GM23338 (cell line): ENCODE results near the gene BTRC. TPM values are rescaled to one million over a fixed set of nuclear protein-coding genes. Genes with fewer than 3 reads are reported as not detected.

Experiments used
- ATAC-seq: fragments of 200-7000 bp; cut with Tn5 transposase; 3 replicates; pipeline ENCODE4 v1.9.1; 2020
- DNase-seq: peaks from one replicate; pipeline ENCODE4 v3.0.0-alpha.2; 2015; ENCODE audit warnings: low spot score
- H2AFZ ChIP-seq: fragments of 200-600 bp; sonication (generic); 2 replicates; pipeline ENCODE4 v1.8.0; 2016; ENCODE audit warnings: antibody characterized with exemption, mild to moderate bottlenecking, moderate library complexity
- H3F3A ChIP-seq: fragments of 200-600 bp; sonication (generic); replicated peaks from 2 replicates; pipeline ENCODE4 v1.8.0; 2017; ENCODE audit warnings: antibody characterized with exemption, mixed run types, low read depth
- H3K27ac ChIP-seq: fragments of 200-600 bp; sonication (generic); 2 replicates; pipeline ENCODE4 v1.6.1; 2016; ENCODE audit warnings: low read depth
- H3K27me3 ChIP-seq: fragments of 200-600 bp; sonication (generic); 2 replicates; pipeline ENCODE4 v1.8.0; 2016; ENCODE audit warnings: mild to moderate bottlenecking, mixed run types, moderate library complexity; ENCODE audit not compliant: insufficient read depth
- H3K36me3 ChIP-seq: fragments of 200-600 bp; sonication (generic); 2 replicates; pipeline ENCODE4 v1.8.0; 2016; ENCODE audit warnings: mild to moderate bottlenecking; ENCODE audit not compliant: insufficient read depth
- H3K4me1 ChIP-seq: fragments of 200-600 bp; sonication (generic); 2 replicates; pipeline ENCODE4 v1.8.0; 2016; ENCODE audit warnings: mild to moderate bottlenecking, moderate library complexity; ENCODE audit not compliant: insufficient read depth
- H3K4me2 ChIP-seq: fragments of 200-600 bp; sonication (generic); 2 replicates; pipeline ENCODE4 v1.7.1; 2017; ENCODE audit warnings: mixed run types
- H3K4me3 ChIP-seq: fragments of 200-600 bp; sonication (generic); 2 replicates; pipeline ENCODE4 v1.6.1; 2016; ENCODE audit warnings: mixed run types
- H3K79me2 ChIP-seq: fragments of 200-600 bp; sonication (generic); replicated peaks from 2 replicates; pipeline ENCODE4 v1.8.0; 2017; ENCODE audit warnings: mild to moderate bottlenecking; ENCODE audit not compliant: insufficient read depth
- H3K9me2 ChIP-seq: fragments of 200-600 bp; sonication (generic); 2 replicates; pipeline ENCODE4 v1.8.0; 2017; ENCODE audit not compliant: insufficient read depth
- H4K20me1 ChIP-seq: fragments of 200-600 bp; sonication (generic); replicated peaks from 2 replicates; pipeline ENCODE4 v1.8.0; 2017; ENCODE audit warnings: mild to moderate bottlenecking; ENCODE audit not compliant: insufficient read depth
- H3K27ac Mint-ChIP-seq: 2 replicates; pipeline ENCODE4 v1.8.0; 2020; ENCODE audit warnings: inconsistent platforms, mild to moderate bottlenecking, moderate library complexity, mixed read lengths
- H3K27me3 Mint-ChIP-seq: 3 replicates; pipeline ENCODE4 v1.8.0; 2022; ENCODE audit warnings: low read depth, mild to moderate bottlenecking, moderate library complexity, mixed read lengths, inconsistent platforms; ENCODE audit not compliant: insufficient read depth, poor library complexity
- H3K36me3 Mint-ChIP-seq: 3 replicates; pipeline ENCODE4 v1.8.0; 2021; ENCODE audit warnings: low read depth, mild to moderate bottlenecking, inconsistent platforms, moderate library complexity, mixed read lengths
- H3K4me1 Mint-ChIP-seq: 3 replicates; pipeline ENCODE4 v1.8.0; 2020; ENCODE audit warnings: mild to moderate bottlenecking, inconsistent platforms, mixed read lengths
- H3K4me3 Mint-ChIP-seq: 3 replicates; pipeline ENCODE4 v1.8.0; 2021; ENCODE audit warnings: moderate library complexity, mild to moderate bottlenecking, inconsistent platforms, mixed read lengths
- H3K9me3 Mint-ChIP-seq: 3 replicates; pipeline ENCODE4 v1.8.0; 2020; ENCODE audit warnings: moderate library complexity, mild to moderate bottlenecking, inconsistent platforms, mixed read lengths
- CREB1 ChIP-seq: fragments of 250-450 bp; sonication (Bioruptor Pico); IDR thresholded peaks from 2 replicates; pipeline ENCODE4 v1.5.0; 2020; ENCODE audit warnings: low read depth, mild to moderate bottlenecking, moderate library complexity
- CTCF ChIP-seq, 2 experiments: fragments of 200-600 bp in 1 of 2; sonication (generic) in 1 of 2; conservative IDR thresholded peaks; 2 replicates each; pipeline versions ENCODE4 v1.5.1 to v1.6.1; 2016 to 2017; ENCODE audit warnings: antibody characterized with exemption in 2 of 2, low read depth in 2 of 2, mild to moderate bottlenecking in 2 of 2, moderate library complexity in 1 of 2
- EZH2 ChIP-seq: fragments of 200-600 bp; sonication (generic); IDR thresholded peaks from one replicate; pipeline ENCODE4 v1.8.0; 2017; ENCODE audit warnings: antibody characterized with exemption, mild to moderate bottlenecking, low read depth; ENCODE audit not compliant: unreplicated experiment
- EZH2phosphoT487 ChIP-seq: fragments of 200-600 bp; sonication (generic); IDR thresholded peaks from one replicate; pipeline ENCODE4 v1.8.1; 2018; ENCODE audit warnings: antibody characterized with exemption; ENCODE audit not compliant: unreplicated experiment
- JUNB ChIP-seq: IDR thresholded peaks from one replicate; pipeline ENCODE4 v1.6.1; 2016; ENCODE audit warnings: antibody characterized with exemption; ENCODE audit not compliant: unreplicated experiment
- NANOG ChIP-seq: IDR thresholded peaks from 2 replicates; pipeline ENCODE4 v1.6.1; 2016; ENCODE audit warnings: antibody characterized with exemption, borderline replicate concordance
- POLR2AphosphoS5 ChIP-seq: IDR thresholded peaks from 2 replicates; pipeline ENCODE4 v1.6.1; 2016; ENCODE audit warnings: antibody characterized with exemption, low read depth
- STAT1 ChIP-seq: IDR thresholded peaks from one replicate; pipeline ENCODE4 v1.6.1; 2016; ENCODE audit warnings: antibody characterized with exemption; ENCODE audit not compliant: unreplicated experiment
- ZNF114 ChIP-seq: fragments of 250-450 bp; sonication (Bioruptor Pico); IDR thresholded peaks from 2 replicates; pipeline ENCODE4 v1.5.0; 2020; ENCODE audit warnings: mild to moderate bottlenecking, moderate library complexity
- ZNF331 ChIP-seq: fragments of 250-450 bp; sonication (Bioruptor Pico); IDR thresholded peaks from 2 replicates; pipeline ENCODE4 v1.5.0; 2020; ENCODE audit warnings: low read depth, mild to moderate bottlenecking, moderate library complexity
- polyA plus RNA-seq: library from polyadenylated mRNA; unstranded; fragments of >200 nt; fragmentation: Nextera tagmentation; extraction: Ambion mirVana; gene quantifications from 2 replicates; pipeline ENCODE4 v1.2.1, GENCODE V29; 2016
- total RNA-seq: library from RNA; depleted of rRNA; stranded (reverse); fragments of >200 nt; shearing (Covaris generic); gene quantifications from 2 replicates; pipeline ENCODE4 v1.2.3, GENCODE V29; 2014
- TF ChIP-seq, protein P1 (sequence below): fragments of 250-450 bp; sonication (Bioruptor Pico); IDR thresholded peaks from 2 replicates; pipeline ENCODE4 v1.5.0; 2020; ENCODE audit warnings: mild to moderate bottlenecking, moderate library complexity
- TF ChIP-seq, protein P2 (sequence below): IDR thresholded peaks from one replicate; pipeline ENCODE4 v1.6.1; 2018; ENCODE audit warnings: antibody characterized with exemption; ENCODE audit not compliant: unreplicated experiment
- TF ChIP-seq, protein P3 (sequence below): IDR thresholded peaks from 2 replicates; pipeline ENCODE4 v1.6.1; 2016; ENCODE audit warnings: antibody characterized with exemption

Gene BTRC
- total and polyA plus RNA-seq, 2 experiments from 2014 or later = 10.0 to 17.5 TPM

DNA sequence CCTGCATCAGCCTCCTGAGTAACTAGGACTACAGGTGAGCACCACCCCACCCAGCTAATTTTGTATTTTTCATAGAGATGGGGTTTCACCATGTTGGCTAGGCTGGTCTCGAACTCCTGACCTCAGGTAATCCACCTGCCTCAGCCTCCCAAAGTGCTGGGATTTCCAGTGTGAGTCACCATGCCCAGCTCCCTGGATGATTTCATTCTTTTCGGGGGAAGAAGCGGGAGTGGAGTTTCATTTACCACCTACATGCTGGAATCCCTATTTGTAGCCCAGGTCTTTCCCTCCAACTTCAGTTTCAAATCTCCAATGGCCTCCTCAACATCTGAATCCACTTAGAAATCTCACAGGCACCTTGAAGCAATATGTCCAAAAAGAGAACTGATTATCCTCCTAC is 2.9 kb upstream of the BTRC start:
- Histone ChIP-seq H3K4me3 (no peak overlapping the region), H3K9me2 (no peaks in the 10 kb centered on the region), H3K27me3 (no peaks in the 10 kb centered on the region), H3K27ac (no peak overlapping the region), H2AFZ (no peak overlapping the region), H3K79me2 (peaks cover 10% of the 10 kb centered on the region; the same call in 1 of the 2 replicates), H3K4me2 (no peak overlapping the region), H3K36me3 (no peaks in the 10 kb centered on the region), H3F3A (peaks cover 6% of the 10 kb centered on the region; the same call in 1 of the 2 replicates), H4K20me1 (no peaks in the 10 kb centered on the region), H3K4me1 (peaks cover 9% of the 10 kb centered on the region)
- TF ChIP-seq, protein P1, sequence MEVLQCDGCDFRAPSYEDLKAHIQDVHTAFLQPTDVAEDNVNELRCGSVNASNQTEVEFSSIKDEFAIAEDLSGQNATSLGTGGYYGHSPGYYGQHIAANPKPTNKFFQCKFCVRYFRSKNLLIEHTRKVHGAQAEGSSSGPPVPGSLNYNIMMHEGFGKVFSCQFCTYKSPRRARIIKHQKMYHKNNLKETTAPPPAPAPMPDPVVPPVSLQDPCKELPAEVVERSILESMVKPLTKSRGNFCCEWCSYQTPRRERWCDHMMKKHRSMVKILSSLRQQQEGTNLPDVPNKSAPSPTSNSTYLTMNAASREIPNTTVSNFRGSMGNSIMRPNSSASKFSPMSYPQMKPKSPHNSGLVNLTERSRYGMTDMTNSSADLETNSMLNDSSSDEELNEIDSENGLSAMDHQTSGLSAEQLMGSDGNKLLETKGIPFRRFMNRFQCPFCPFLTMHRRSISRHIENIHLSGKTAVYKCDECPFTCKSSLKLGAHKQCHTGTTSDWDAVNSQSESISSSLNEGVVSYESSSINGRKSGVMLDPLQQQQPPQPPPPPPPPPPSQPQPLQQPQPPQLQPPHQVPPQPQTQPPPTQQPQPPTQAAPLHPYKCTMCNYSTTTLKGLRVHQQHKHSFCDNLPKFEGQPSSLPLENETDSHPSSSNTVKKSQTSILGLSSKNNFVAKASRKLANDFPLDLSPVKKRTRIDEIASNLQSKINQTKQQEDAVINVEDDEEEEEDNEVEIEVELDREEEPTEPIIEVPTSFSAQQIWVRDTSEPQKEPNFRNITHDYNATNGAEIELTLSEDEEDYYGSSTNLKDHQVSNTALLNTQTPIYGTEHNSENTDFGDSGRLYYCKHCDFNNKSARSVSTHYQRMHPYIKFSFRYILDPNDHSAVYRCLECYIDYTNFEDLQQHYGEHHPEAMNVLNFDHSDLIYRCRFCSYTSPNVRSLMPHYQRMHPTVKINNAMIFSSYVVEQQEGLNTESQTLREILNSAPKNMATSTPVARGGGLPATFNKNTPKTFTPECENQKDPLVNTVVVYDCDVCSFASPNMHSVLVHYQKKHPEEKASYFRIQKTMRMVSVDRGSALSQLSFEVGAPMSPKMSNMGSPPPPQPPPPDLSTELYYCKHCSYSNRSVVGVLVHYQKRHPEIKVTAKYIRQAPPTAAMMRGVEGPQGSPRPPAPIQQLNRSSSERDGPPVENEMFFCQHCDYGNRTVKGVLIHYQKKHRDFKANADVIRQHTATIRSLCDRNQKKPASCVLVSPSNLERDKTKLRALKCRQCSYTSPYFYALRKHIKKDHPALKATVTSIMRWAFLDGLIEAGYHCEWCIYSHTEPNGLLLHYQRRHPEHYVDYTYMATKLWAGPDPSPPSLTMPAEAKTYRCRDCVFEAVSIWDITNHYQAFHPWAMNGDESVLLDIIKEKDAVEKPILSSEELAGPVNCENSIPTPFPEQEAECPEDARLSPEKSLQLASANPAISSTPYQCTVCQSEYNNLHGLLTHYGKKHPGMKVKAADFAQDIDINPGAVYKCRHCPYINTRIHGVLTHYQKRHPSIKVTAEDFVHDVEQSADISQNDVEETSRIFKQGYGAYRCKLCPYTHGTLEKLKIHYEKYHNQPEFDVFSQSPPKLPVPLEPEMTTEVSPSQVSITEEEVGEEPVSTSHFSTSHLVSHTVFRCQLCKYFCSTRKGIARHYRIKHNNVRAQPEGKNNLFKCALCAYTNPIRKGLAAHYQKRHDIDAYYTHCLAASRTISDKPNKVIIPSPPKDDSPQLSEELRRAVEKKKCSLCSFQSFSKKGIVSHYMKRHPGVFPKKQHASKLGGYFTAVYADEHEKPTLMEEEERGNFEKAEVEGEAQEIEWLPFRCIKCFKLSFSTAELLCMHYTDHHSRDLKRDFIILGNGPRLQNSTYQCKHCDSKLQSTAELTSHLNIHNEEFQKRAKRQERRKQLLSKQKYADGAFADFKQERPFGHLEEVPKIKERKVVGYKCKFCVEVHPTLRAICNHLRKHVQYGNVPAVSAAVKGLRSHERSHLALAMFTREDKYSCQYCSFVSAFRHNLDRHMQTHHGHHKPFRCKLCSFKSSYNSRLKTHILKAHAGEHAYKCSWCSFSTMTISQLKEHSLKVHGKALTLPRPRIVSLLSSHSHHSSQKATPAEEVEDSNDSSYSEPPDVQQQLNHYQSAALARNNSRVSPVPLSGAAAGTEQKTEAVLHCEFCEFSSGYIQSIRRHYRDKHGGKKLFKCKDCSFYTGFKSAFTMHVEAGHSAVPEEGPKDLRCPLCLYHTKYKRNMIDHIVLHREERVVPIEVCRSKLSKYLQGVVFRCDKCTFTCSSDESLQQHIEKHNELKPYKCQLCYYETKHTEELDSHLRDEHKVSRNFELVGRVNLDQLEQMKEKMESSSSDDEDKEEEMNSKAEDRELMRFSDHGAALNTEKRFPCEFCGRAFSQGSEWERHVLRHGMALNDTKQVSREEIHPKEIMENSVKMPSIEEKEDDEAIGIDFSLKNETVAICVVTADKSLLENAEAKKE (CRISPR knock-in tag) = no peak
- TF ChIP-seq EZH2 (no peak), POLR2AphosphoS5 (no peak), EZH2phosphoT487 (no peak), CTCF (conservative IDR thresholded peaks at IDR 0.05; ENCODE audit: low read depth in 2 of 2) (no peak), CREB1 (CRISPR knock-in tag) (no peak), ZNF331 (CRISPR knock-in tag) (no peak), ZNF114 (CRISPR knock-in tag) (no peak), JUNB (no peak), STAT1 (no peak), NANOG (no peak)
- TF ChIP-seq, protein P2, sequence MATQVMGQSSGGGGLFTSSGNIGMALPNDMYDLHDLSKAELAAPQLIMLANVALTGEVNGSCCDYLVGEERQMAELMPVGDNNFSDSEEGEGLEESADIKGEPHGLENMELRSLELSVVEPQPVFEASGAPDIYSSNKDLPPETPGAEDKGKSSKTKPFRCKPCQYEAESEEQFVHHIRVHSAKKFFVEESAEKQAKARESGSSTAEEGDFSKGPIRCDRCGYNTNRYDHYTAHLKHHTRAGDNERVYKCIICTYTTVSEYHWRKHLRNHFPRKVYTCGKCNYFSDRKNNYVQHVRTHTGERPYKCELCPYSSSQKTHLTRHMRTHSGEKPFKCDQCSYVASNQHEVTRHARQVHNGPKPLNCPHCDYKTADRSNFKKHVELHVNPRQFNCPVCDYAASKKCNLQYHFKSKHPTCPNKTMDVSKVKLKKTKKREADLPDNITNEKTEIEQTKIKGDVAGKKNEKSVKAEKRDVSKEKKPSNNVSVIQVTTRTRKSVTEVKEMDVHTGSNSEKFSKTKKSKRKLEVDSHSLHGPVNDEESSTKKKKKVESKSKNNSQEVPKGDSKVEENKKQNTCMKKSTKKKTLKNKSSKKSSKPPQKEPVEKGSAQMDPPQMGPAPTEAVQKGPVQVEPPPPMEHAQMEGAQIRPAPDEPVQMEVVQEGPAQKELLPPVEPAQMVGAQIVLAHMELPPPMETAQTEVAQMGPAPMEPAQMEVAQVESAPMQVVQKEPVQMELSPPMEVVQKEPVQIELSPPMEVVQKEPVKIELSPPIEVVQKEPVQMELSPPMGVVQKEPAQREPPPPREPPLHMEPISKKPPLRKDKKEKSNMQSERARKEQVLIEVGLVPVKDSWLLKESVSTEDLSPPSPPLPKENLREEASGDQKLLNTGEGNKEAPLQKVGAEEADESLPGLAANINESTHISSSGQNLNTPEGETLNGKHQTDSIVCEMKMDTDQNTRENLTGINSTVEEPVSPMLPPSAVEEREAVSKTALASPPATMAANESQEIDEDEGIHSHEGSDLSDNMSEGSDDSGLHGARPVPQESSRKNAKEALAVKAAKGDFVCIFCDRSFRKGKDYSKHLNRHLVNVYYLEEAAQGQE = no peak
- TF ChIP-seq, protein P3, sequence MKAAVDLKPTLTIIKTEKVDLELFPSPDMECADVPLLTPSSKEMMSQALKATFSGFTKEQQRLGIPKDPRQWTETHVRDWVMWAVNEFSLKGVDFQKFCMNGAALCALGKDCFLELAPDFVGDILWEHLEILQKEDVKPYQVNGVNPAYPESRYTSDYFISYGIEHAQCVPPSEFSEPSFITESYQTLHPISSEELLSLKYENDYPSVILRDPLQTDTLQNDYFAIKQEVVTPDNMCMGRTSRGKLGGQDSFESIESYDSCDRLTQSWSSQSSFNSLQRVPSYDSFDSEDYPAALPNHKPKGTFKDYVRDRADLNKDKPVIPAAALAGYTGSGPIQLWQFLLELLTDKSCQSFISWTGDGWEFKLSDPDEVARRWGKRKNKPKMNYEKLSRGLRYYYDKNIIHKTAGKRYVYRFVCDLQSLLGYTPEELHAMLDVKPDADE = no peak
- Mint-ChIP-seq H3K4me1 (peaks cover 10% of the 10 kb centered on the region), H3K27ac (no peak overlapping the region), H3K9me3 (no peaks in the 10 kb centered on the region; the same call in 2 of the 3 replicates), H3K36me3 (no peaks in the 10 kb centered on the region), H3K4me3 (no peak overlapping the region), H3K27me3 (peaks cover 12% of the 10 kb centered on the region)
- ATAC-seq = no peak
- DNase-seq = no peak
